Fibroblast of skin of right quadriceps (primary cell): Measurements from ENCODE around the gene ITGB1BP2.
"Not testable (repeated sequence)": the region's sequence is repeated elsewhere in the genome, so short reads cannot be mapped to it uniquely, and the experiment has no call there.

Experiments used
- DNase-seq: peaks from one replicate; pipeline ENCODE4 v3.0.0-alpha.2; 2013

Gene ITGB1BP2

DNA sequence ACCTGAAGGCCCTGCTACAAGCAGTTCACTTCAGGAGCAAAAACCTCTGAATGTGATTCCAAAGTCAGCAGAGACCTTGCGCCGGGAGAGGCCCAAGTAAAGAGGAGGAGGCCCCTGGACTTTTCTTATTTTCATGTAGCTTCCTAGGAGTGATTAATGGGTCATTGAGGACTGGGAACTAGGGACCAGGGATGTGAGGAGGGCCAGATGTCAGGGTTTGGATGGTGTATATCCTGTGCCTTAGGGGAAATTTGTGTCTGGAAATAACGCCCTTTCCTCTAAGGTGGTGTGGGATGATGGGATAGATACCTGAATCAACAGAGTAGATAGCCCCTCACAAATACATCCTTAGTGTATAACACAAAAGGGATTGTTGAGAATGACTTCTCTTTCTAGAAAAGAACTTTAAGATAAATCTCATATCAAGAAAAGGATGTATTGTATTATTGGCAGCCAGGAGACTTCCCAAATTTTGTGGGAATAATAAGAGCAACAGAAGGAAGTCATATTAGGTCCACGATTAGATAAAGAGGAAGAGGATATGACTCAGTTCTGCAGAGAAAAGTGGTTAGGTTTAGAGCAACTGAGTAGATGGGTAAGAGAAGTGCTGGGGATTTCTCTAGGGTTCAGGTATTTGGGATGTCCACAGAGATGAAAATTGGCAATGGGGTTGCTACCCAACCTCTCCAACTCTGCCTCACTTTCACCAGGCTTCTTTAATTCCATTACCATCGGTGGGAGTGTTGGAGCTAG is 1.1 kb downstream of the ITGB1BP2 start:
- DNase-seq = no peak

DNA sequence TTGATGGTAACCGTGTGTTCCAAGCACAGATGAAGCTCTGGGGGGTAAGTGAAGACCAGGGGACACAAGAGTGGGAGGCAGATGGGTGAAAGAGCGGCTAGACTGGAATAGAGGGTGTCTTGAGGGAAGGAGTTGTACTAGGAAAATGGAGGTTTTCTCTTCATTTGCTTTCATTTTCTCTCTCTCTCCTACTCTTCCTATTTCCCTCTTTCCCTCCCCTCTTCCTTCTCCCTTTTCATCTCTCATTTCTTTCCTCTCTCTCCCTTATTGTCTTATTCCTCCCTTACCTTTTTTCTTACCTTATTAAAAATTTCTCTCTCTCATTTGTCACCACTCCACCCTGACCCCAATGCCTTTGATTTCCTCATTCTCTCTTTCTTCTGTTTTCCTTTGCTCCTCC is 3.0 kb downstream of the ITGB1BP2 start:
- no peak for DNase-seq

DNA sequence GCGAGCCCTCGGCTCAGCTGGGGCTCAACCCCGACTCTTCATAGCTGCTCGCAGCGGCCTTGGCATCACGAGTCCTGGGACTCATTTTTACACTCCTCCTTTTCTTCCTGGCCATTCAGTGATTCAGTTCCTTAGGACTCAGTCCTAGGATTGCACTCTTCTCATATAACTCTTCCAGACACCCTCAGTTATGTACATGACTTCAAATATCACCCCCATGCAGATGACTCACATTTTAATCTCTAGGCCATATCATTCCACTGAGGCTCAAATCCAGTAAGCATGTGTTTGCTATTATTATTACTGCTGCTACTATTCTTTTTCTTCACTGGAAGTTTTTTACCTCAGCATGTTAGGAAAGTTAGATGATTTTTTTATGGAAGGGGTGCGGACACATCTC is 14.4 kb downstream of the ITGB1BP2 start:
- peak; percentile 82 for DNase-seq

DNA sequence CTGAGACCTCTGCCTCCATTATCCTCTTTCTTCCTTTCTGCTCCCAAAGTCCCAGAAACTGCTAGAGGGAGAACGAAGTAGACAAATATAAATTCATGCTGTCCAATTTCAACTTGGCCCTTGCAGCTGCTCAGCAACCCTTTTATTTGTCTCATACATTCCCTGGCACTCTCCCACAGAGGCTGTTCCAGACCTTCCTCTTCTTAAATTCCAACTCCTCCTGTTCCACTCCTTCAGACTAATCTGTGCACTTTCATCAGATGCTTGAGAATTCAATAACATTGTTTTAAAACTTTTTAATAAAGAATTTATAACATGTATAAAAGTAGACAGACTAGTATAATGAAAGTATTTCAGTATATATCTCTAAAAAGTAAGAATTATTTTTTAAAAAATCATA is 15.4 kb downstream of the ITGB1BP2 start:
- not testable (repeated sequence) for DNase-seq

DNA sequence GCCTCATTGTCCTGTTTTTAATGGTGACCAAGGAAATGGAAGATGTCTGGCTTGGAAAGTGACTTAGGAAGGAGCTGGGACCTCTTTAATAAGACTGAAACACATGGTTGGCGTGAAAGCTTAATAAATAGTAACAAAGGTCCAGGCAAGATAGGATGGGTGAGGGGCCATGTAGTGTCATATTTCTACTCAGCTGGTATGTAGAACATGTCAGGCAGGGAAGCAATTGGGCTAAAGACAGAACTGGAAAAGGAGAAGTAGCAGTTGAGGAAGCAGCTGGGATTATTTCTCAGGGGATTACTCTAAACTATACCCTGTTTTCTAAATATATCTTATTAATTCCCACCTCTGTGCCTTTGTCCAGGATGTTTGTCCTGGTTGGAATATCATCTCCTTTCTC is 18.6 kb downstream of the ITGB1BP2 start:
- no peak for DNase-seq

DNA sequence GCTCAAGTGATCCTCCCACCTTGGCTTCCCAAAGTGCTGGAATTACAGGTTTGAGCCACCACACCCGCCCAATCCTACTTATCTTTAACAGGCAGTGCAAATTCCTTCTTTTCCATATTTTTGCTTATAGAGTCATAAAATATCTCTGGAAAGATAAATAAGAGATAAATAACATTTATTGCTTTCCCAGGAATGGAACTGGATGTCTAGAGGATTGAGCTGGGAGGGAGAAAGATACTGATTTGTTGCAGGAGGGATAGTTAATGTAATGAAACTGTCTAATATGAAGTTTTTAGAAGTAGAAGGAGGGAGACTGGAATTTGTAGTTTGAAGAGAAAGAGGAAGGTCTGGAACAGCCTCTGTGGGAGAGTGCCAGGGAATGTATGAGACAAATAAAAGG is 20.2 kb downstream of the ITGB1BP2 start:
- DNase-seq = no peak

DNA sequence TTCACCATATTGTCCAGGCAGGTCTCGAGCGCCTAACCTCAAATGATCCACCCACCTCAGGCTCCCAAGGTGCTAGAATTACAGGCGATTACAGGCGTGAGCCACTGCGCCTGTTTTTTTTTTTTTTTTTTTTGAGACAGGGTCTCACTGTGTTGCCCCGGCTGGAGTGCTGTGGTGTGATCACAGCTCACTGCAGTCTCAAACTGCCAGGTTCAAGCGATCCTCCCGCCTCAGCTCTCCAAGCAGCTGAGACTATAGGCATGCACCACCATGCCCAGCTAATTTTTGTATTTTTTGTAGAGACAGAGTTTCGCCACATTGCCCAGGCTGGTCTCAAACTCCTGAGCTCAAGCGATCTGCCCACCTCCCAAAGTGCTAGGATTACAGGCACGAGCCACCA is 22.9 kb downstream of the ITGB1BP2 start:
- DNase-seq = not testable (repeated sequence)

DNA sequence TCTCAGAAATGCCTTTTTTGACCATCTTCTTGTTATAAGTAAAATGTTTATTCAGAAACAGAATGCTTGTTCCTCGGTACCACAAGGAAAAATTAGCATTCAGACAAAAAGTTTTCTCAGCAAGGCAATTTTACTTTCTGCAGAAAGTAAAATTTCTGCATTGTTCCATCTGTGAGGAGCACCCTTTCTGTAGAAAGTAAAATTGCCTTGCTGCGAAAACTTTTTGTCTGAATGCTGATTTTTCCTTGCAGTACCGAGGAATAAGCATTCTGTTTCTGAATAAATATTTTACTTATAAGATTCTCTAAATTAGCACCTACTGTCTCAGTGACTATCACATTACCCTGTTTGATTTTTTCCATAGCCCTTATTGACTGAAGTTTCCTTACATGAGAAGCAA is 24.8 kb downstream of the ITGB1BP2 start:
- DNase-seq = no peak

DNA sequence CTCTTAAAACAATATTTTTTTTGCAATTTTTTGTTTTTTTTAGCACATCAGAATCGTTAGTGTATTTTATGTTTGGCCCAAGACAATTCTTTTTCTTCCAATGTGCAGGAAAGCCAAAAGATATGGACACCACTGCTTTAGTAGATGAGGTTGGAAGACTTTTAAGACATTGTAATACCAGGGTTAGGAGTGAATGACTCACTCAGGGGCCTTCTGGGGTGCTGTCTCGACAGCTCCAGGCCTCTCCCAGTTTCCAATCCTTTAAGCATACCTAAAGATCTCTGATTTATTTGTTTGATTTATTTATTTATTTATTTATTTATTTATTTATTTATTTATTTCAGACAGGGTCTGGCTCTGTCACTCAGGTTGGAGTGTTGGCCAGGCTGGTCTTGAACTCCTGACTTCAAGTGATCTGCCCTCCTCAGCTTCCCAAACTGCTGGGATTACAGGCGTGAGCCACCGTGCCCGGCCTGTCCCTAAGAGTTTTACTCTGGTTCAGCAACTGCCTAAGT is 47.7 kb downstream of the ITGB1BP2 start:
- not testable (repeated sequence) for DNase-seq

DNA sequence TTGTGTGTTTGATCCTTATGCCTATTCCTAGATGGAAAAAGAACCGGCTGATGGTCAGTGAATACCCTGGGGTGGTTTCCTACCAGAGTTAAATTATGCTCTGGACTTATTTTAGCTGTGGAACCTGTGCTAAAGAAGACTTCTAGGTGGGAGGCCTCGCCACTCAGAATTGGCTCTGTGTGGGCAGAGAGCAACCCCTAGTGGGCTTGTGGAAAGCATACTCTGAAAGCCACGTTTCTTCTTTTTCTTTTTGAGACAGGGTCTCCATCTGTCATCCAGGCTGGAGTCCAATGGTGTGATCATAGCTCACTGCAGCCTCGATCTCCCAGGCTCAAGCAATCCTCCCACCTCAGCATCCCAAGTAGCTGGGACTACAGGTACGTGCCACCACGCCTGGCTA is 48.3 kb downstream of the ITGB1BP2 start:
- DNase-seq = not testable (repeated sequence)

DNA sequence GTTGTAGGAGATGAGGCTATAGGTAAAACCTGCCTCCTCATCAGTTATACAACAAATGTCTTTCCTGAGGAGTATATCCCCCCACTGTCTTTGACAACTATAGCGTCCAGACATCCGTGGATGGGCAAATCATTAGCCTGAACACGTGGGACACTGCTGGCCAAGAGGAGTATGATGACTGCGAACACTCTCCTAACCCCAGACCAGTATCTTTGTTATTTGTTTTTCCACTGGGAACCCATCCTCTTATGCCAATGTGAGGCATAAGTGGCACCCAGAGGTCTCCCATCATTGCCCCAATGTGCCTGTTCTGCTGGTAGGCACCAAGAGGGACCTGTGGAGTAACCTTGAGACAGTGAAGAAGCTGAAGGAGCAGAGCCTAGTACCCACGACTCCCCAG is 50.9 kb downstream of the ITGB1BP2 start:
- not testable (repeated sequence) for DNase-seq
